ENCODE measurements around the gene CX3CL1.

GRCh38 chr16:57409065-57409464 lies 36.8 kb downstream of the CX3CL1 start:
- no peak for TF ChIP-seq GATA2 (IDR thresholded peaks at IDR 0.05; ENCODE audit: low read depth, low read length)
- TF ChIP-seq GATA3 (IDR thresholded peaks at IDR 0.05; ENCODE audit: low read depth, low read length) = no peak

All from SH-SY5Y (cell line).